NB4 (cell line): Measurements from ENCODE around the gene RAB26.
"Not testable (repeated sequence)": the region's sequence is repeated elsewhere in the genome, so short reads cannot be mapped to it uniquely, and the experiment has no call there.

Experiments
- POLR2A ChIP-seq: IDR thresholded peaks from 2 replicates; pipeline ENCODE4 v1.6.1; 2011; ENCODE audit warnings: mild to moderate bottlenecking; ENCODE audit not compliant: insufficient read length; ENCODE audit errors: extremely low read depth
- TF ChIP-seq, protein P1 (sequence below): IDR thresholded peaks from one replicate; pipeline ENCODE4 v1.5.1; 2012; ENCODE audit warnings: low read depth, low read length

GRCh38 chr16:2110332-2111008 is 38.0 kb upstream of the RAB26 start:
- TF ChIP-seq, protein P1, sequence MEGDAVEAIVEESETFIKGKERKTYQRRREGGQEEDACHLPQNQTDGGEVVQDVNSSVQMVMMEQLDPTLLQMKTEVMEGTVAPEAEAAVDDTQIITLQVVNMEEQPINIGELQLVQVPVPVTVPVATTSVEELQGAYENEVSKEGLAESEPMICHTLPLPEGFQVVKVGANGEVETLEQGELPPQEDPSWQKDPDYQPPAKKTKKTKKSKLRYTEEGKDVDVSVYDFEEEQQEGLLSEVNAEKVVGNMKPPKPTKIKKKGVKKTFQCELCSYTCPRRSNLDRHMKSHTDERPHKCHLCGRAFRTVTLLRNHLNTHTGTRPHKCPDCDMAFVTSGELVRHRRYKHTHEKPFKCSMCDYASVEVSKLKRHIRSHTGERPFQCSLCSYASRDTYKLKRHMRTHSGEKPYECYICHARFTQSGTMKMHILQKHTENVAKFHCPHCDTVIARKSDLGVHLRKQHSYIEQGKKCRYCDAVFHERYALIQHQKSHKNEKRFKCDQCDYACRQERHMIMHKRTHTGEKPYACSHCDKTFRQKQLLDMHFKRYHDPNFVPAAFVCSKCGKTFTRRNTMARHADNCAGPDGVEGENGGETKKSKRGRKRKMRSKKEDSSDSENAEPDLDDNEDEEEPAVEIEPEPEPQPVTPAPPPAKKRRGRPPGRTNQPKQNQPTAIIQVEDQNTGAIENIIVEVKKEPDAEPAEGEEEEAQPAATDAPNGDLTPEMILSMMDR = not testable (repeated sequence)
- not testable (repeated sequence) for TF ChIP-seq POLR2A
